Measurements from ENCODE around the gene FANCI.

The FANCI gene

DNA sequence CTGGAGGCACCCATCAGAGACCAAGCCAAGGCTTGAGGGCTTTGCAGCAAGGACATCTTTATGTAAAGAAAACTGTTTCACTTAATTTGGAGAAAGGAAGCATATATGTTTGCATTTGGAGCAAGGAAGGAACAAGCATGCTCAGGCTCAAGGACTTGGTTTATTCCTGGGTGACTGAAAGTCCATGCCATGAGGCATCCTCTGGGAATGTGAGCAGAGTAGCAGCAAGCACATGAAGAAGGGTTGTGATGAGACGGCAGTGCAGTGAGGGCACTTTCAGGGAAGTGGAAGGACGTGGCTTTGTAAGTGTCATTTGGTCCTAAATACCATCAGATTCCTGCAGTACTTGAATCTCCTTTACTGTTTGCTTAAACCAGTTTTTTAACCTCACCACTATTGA, 64.0 kb downstream of the FANCI start:
- peak; percentile 66 for DNase-seq (ENCODE audit: low read depth)
- peaks cover 15% of the 10 kb centered on the region for H3K4me1 ChIP-seq (ENCODE audit: control insufficient read depth, insufficient read depth, low read length)
- peaks cover 3% of the 10 kb centered on the region for H3K36me3 ChIP-seq (ENCODE audit: control insufficient read depth, insufficient read depth, low read length, severe bottlenecking)
- H3K27me3 ChIP-seq (replicated peaks; ENCODE audit: control insufficient read depth, insufficient read depth, low read length) = no peaks in the 10 kb centered on the region
- no peaks in the 10 kb centered on the region for H3K9me3 ChIP-seq (ENCODE audit: control insufficient read depth, low read length)
- no peak overlapping the region for H3K4me3 ChIP-seq (ENCODE audit: low read length)
- no peak overlapping the region for H3K9ac ChIP-seq (ENCODE audit: low read length)

DNA sequence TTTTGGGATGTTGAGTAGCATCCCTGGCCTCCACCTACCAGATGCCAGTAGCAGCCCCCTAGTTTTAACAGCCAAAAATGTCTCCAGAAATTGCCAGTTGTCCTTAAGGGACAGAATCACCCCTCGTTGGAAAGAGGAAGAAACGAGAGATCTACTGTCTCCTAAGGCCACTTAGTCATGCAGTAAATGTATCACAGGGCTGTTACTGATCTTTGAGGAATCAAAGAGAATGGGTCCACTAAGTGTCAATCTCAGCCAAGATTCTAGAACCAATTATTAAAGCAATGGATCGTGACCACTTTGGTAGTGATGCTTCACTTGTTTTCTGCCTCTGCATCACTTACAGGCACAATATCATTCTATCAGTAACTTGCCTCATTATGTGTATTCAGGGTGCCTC, 64.5 kb downstream of the FANCI start:
- Histone ChIP-seq H3K9ac (ENCODE audit: low read length) (no peak overlapping the region), H3K4me3 (ENCODE audit: low read length) (no peak overlapping the region), H3K36me3 (ENCODE audit: control insufficient read depth, insufficient read depth, low read length, severe bottlenecking) (peaks cover 7% of the 10 kb centered on the region), H3K9me3 (ENCODE audit: control insufficient read depth, low read length) (no peaks in the 10 kb centered on the region), H3K27me3 (replicated peaks; ENCODE audit: control insufficient read depth, insufficient read depth, low read length) (no peaks in the 10 kb centered on the region), H3K4me1 (ENCODE audit: control insufficient read depth, insufficient read depth, low read length) (peaks cover 15% of the 10 kb centered on the region)
- DNase-seq (ENCODE audit: low read depth) = no peak

DNA sequence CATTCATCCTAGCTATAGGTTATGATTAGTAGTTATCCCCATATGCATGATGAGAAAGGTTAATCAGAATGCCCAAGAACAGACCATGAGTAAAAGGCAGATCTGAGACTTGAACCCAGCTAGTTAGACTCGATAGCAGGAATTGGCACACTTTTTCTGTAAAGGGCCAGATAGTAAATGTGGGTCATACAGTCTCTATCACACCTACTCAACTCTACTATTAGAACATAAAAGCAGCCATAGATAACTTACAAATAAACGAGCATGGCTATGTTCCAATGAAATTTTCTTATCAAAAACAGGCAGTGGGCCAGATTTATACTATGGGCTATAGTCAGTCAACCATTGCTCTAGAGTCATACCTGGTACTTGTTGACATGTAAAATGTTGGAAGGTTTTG, 66.2 kb downstream of the FANCI start:
- Histone ChIP-seq H3K4me1 (ENCODE audit: control insufficient read depth, insufficient read depth, low read length) (peaks cover 15% of the 10 kb centered on the region), H3K9me3 (ENCODE audit: control insufficient read depth, low read length) (no peaks in the 10 kb centered on the region), H3K36me3 (ENCODE audit: control insufficient read depth, insufficient read depth, low read length, severe bottlenecking) (peaks cover 10% of the 10 kb centered on the region), H3K4me3 (ENCODE audit: low read length) (no peak overlapping the region), H3K9ac (ENCODE audit: low read length) (no peak overlapping the region), H3K27me3 (replicated peaks; ENCODE audit: control insufficient read depth, insufficient read depth, low read length) (no peaks in the 10 kb centered on the region)
- DNase-seq (ENCODE audit: low read depth) = no peak

DNA sequence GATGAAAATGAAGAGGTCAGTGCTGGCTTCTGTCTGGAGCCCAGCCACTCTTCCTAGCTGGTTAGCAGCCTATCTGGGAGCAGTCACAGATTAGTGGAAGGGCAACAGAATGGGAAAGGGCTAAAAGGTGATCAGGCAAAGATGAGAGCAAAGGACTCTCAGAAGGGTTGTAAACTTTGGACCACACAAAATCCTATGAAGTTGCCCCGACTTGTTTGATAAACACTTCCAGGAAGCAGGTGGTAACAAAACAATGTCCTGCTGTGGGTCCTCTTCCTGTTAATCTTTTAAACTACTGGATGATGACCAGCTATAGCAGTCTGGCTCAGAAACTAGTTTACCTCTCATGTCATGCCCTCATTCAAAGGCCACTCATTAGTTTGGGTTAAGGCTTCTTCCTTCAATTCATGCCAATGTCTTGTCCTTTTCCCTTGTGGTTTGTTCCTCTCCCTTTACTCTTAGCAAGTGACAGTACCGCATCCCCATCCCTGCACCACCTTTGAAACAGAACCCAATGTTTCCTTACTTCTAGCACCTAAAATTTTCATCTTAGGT, 71.7 kb downstream of the FANCI start:
- no peaks in the 10 kb centered on the region for H3K9me3 ChIP-seq (ENCODE audit: control insufficient read depth, low read length)
- H3K9ac ChIP-seq (ENCODE audit: low read length) = no peak overlapping the region
- peaks cover 64% of the 10 kb centered on the region for H3K36me3 ChIP-seq (ENCODE audit: control insufficient read depth, insufficient read depth, low read length, severe bottlenecking)
- DNase-seq (ENCODE audit: low read depth) = no peak
- H3K27me3 ChIP-seq (replicated peaks; ENCODE audit: control insufficient read depth, insufficient read depth, low read length) = no peaks in the 10 kb centered on the region
- no peak overlapping the region for H3K4me3 ChIP-seq (ENCODE audit: low read length)
- H3K4me1 ChIP-seq (ENCODE audit: control insufficient read depth, insufficient read depth, low read length) = peaks cover 4% of the 10 kb centered on the region

DNA sequence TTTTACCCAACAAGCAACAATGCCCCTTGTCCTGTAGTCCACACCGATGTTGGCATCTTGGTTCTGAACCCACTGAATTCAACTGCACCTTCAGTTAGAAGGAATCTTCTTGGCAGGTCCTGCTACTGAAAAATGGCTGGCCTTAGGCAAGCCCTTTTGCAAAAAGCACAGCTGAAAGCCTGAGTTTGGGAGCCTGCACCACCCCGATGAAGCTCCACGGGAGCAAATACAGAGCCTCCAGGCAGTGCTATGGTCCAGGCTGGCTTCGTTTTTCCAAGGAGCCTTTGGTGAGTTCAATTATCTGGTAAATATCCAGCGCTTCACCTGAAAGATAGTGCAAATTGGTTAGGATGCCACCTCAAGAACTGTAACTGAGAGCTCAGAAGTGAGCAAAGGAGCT, 72.7 kb downstream of the FANCI start:
- Histone ChIP-seq H3K4me1 (ENCODE audit: control insufficient read depth, insufficient read depth, low read length) (peaks cover 4% of the 10 kb centered on the region), H3K27me3 (replicated peaks; ENCODE audit: control insufficient read depth, insufficient read depth, low read length) (no peaks in the 10 kb centered on the region), H3K4me3 (ENCODE audit: low read length) (no peak overlapping the region), H3K36me3 (ENCODE audit: control insufficient read depth, insufficient read depth, low read length, severe bottlenecking) (peaks cover 74% of the 10 kb centered on the region), H3K9me3 (ENCODE audit: control insufficient read depth, low read length) (no peaks in the 10 kb centered on the region), H3K9ac (ENCODE audit: low read length) (no peak overlapping the region)
- DNase-seq (ENCODE audit: low read depth) = no peak

DNA sequence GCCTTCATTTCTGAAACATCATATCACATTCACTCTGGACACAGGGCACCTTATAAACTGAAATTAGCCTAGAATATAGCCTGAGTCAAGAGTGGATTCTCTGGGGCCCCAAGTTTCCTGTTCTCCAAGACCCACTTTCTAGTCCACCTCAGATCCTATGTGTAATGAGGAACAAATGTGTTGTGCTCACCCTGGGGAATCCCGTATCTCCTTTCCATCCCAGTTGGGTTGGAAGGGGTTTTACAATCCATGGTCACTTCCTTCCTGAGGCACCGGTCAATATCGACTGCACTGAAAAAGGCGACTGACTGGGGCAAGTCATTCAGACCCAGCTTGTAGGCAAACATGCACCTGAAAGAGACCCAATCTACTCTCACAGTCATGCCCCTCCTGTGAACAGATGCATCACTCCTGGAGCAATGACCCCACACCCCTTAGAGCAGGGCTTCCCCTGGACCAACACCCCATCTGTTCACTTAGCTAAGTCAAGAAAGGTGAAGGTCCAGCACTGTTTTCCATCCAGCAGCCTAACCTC, 73.5 kb downstream of the FANCI start:
- H3K36me3 ChIP-seq (ENCODE audit: control insufficient read depth, insufficient read depth, low read length, severe bottlenecking) = peaks cover 82% of the 10 kb centered on the region
- no peaks in the 10 kb centered on the region for H3K9me3 ChIP-seq (ENCODE audit: control insufficient read depth, low read length)
- no peaks in the 10 kb centered on the region for H3K27me3 ChIP-seq (replicated peaks; ENCODE audit: control insufficient read depth, insufficient read depth, low read length)
- H3K4me3 ChIP-seq (ENCODE audit: low read length) = no peak overlapping the region
- no peaks in the 10 kb centered on the region for H3K4me1 ChIP-seq (ENCODE audit: control insufficient read depth, insufficient read depth, low read length)
- no peak for DNase-seq (ENCODE audit: low read depth)
- no peak overlapping the region for H3K9ac ChIP-seq (ENCODE audit: low read length)

DNA sequence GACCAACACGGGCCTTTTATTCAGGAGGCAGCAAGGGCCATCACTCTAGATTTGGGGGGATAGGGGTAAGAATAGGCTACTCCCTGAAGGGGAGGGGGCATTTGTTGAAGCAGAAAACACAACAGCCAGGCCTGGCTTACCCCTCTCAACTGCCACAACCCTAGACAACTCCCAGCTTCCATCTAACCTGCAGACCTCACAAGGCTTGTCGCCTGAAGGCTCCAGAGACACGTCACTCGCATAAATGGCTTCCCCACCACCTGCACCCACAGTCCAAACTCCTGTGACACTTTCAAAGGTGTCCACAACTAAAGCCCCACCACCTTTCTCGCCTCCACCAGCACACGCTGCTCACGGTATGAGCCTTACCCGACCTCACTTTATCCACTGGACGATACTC, 75.9 kb downstream of the FANCI start:
- no peak for DNase-seq (ENCODE audit: low read depth)
- H3K27me3 ChIP-seq (replicated peaks; ENCODE audit: control insufficient read depth, insufficient read depth, low read length) = no peaks in the 10 kb centered on the region
- peaks cover 99% of the 10 kb centered on the region for H3K36me3 ChIP-seq (ENCODE audit: control insufficient read depth, insufficient read depth, low read length, severe bottlenecking)
- H3K4me1 ChIP-seq (ENCODE audit: control insufficient read depth, insufficient read depth, low read length) = no peaks in the 10 kb centered on the region
- H3K4me3 ChIP-seq (ENCODE audit: low read length) = no peak overlapping the region
- no peaks in the 10 kb centered on the region for H3K9me3 ChIP-seq (ENCODE audit: control insufficient read depth, low read length)
- no peak overlapping the region for H3K9ac ChIP-seq (ENCODE audit: low read length)

DNA sequence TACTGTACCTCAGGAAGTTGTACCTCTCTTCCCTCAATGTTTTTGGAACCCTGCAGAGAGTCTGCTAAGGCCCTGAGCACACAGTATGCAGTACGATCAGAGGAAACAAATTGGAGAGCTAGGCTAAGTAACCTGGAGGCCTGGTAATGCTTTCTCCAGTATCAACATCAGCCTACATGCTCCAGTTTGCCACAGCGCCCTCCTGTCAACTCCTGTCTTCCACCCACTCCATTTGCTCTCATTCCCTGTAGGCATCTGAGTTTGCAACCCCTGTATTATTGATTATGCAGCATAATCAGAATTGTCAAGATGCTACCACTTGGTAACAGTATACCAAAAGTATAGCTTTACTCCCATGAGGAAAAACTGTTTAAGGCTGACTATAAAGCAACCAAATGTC, 76.4 kb downstream of the FANCI start:
- H3K36me3 ChIP-seq (ENCODE audit: control insufficient read depth, insufficient read depth, low read length, severe bottlenecking) = peaks cover 99% of the 10 kb centered on the region
- no peak overlapping the region for H3K4me3 ChIP-seq (ENCODE audit: low read length)
- no peak for DNase-seq (ENCODE audit: low read depth)
- no peaks in the 10 kb centered on the region for H3K27me3 ChIP-seq (replicated peaks; ENCODE audit: control insufficient read depth, insufficient read depth, low read length)
- H3K9ac ChIP-seq (ENCODE audit: low read length) = no peak overlapping the region
- H3K9me3 ChIP-seq (ENCODE audit: control insufficient read depth, low read length) = no peaks in the 10 kb centered on the region
- no peaks in the 10 kb centered on the region for H3K4me1 ChIP-seq (ENCODE audit: control insufficient read depth, insufficient read depth, low read length)

DNA sequence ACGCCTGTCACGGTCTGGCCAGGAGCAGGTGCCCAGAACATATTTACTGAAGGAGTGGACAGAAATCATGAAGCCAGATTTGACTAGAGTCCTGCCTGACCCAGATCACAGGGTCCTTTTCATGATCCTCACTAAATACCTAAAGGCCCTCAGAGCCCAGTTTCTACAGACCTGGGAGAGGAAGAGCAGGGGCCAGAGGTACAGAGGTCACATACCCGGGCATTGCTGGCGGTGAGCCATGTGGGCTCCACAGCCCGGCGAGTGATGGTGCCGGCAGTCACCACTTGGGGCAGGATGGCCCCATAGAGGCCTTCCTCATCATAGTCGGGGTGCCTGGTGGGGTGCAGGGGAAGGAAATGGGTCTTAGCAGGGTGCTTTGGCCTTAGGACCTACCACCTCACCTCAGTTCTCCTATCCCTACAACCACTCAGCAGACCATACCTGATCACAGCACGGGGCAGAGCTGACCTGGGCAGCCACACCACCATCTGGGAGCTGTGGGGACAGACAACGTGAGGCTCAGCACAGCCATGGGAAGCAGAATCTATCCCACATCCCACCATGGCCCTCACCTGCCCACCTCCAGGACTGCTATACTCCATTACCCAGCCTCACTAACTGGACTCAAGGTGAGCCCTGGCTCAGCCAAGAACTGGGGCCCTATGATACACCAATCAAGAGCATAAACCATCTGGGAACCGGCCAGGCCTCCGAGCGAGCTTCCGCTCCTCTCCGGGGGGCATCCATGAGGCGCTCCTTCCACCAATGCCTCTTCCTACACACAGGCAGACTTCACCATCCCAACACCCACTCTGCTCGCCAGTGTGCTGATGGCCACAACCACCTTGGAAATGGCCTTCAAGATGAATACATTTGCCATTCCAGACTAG, 78.0 kb downstream of the FANCI start:
- Histone ChIP-seq H3K9me3 (ENCODE audit: control insufficient read depth, low read length) (no peaks in the 10 kb centered on the region), H3K27me3 (replicated peaks; ENCODE audit: control insufficient read depth, insufficient read depth, low read length) (no peaks in the 10 kb centered on the region), H3K36me3 (ENCODE audit: control insufficient read depth, insufficient read depth, low read length, severe bottlenecking) (peaks cover 99% of the 10 kb centered on the region), H3K4me1 (ENCODE audit: control insufficient read depth, insufficient read depth, low read length) (no peaks in the 10 kb centered on the region), H3K4me3 (ENCODE audit: low read length) (no peak overlapping the region), H3K9ac (ENCODE audit: low read length) (no peak overlapping the region)
- DNase-seq (ENCODE audit: low read depth) = no peak

DNA sequence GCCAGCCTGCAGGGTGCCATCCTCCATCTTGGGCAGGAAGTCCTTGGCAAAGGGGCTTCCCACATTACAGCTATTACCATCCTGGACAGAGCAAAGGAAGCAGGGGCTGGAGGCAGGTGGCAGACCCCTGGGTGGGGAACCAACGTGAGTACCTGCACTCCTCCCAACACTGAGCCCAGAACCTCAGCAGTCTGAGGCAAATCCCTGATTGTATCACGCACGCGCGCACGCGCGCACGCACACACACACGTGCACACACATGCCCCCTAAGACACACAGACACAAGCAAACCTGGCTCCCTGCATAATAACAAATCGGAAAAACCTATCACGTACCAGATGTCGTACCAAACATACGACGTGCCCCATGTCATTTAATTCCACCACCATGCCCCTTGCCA, 79.0 kb downstream of the FANCI start:
- no peaks in the 10 kb centered on the region for H3K9me3 ChIP-seq (ENCODE audit: control insufficient read depth, low read length)
- peaks cover 99% of the 10 kb centered on the region for H3K36me3 ChIP-seq (ENCODE audit: control insufficient read depth, insufficient read depth, low read length, severe bottlenecking)
- no peak overlapping the region for H3K4me3 ChIP-seq (ENCODE audit: low read length)
- no peaks in the 10 kb centered on the region for H3K27me3 ChIP-seq (replicated peaks; ENCODE audit: control insufficient read depth, insufficient read depth, low read length)
- no peak overlapping the region for H3K9ac ChIP-seq (ENCODE audit: low read length)
- H3K4me1 ChIP-seq (ENCODE audit: control insufficient read depth, insufficient read depth, low read length) = no peaks in the 10 kb centered on the region
- DNase-seq (ENCODE audit: low read depth) = no peak

DNA sequence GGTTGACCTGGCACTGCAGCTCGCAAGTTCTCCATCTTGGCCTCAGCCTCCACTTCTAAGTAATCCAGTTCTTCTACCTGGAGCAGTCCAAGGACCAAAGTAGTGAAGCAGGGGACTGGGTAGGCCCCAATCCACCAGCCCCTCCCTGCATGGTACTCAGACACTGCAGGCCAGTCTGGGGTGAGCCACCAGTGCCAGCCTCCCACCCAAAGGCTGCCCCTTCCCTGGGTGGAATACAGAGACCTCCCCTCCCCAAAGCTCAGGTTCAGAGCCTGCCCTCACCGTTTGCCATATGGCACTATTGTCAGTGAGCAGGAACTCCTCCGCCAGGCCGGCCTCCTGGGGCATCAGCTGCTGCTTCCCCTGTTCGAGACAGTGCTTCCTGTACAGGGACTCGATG, 80.0 kb downstream of the FANCI start:
- Histone ChIP-seq H3K4me1 (ENCODE audit: control insufficient read depth, insufficient read depth, low read length) (no peaks in the 10 kb centered on the region), H3K27me3 (replicated peaks; ENCODE audit: control insufficient read depth, insufficient read depth, low read length) (no peaks in the 10 kb centered on the region), H3K4me3 (ENCODE audit: low read length) (no peak overlapping the region), H3K9ac (ENCODE audit: low read length) (no peak overlapping the region), H3K9me3 (ENCODE audit: control insufficient read depth, low read length) (no peaks in the 10 kb centered on the region), H3K36me3 (ENCODE audit: control insufficient read depth, insufficient read depth, low read length, severe bottlenecking) (peaks cover 100% of the 10 kb centered on the region)
- no peak for DNase-seq (ENCODE audit: low read depth)

All from adipocyte (in vitro differentiated cells).